HepG2 (cell line): Measurements from ENCODE around the gene MYO3B. TPM values are rescaled to one million over a fixed set of nuclear protein-coding genes. Genes with fewer than 3 reads are reported as not detected.

ENCODE experiments used
- ATAC-seq: fragments of 200-7000 bp; cut with Tn5 transposase; 3 replicates; pipeline ENCODE4 v1.9.1; 2020; ENCODE audit warnings: mild to moderate bottlenecking, moderate library complexity
- BruUV-seq: library from RNA; stranded (reverse); fragments of 400-500 nt; replicated peaks from 2 replicates; lab custom pipeline; 2021; lab: Mats Ljungman, UMichigan
- CTCF ChIA-PET: fragments of 300-600 bp; formaldehyde crosslinking; extraction: SDS; loops from one replicate; lab custom pipeline; 2021; ENCODE audit warnings: low total read pairs, inconsistent platforms, low intra/inter-chr PET ratio; lab: Yijun Ruan, JAX
- POLR2A ChIA-PET: fragments of 350-600 bp; sonication (Branson Sonifier 250); formaldehyde crosslinking; loops from one replicate; lab custom pipeline; 2020; ENCODE audit warnings: antibody characterized with exemption, inconsistent platforms; lab: Yijun Ruan, JAX
- DNase-seq: peaks from one replicate; pipeline ENCODE4 v3.0.0-alpha.2; 2015; ENCODE audit warnings: low spot score
- FAIRE-seq: peaks from 3 replicates; lab custom pipeline; 2011; peaks lifted over from hg19 to GRCh38; lab: Jason Lieb, UNC
- H2AFZ ChIP-seq: one replicate; pipeline ENCODE4 v1.6.1; 2011; ENCODE audit warnings: low read length, inconsistent platforms
- H3K27ac ChIP-seq: fragments of 300-600 bp; 3 replicates; pipeline ENCODE4 v1.8.0; 2011; ENCODE audit warnings: mixed run types, mild to moderate bottlenecking, mixed read lengths, low read length, inconsistent platforms; ENCODE audit not compliant: insufficient read depth; ENCODE audit errors: extremely low read length
- H3K27me3 ChIP-seq, 2 experiments: fragments of 200-600 bp in 1 of 2; 2 replicates in 1 of 2; 3 replicates in 1 of 2; pipeline versions ENCODE4 v1.6.0 to v1.8.0; 2011; ENCODE audit warnings: low read length in 2 of 2, mild to moderate bottlenecking in 2 of 2, moderate library complexity in 2 of 2, inconsistent platforms in 1 of 2; ENCODE audit not compliant: insufficient read depth in 2 of 2, control insufficient read depth in 1 of 2
- H3K36me3 ChIP-seq, 2 experiments: fragments of 200-600 bp in 1 of 2; replicated peaks in 1 of 2; 2 replicates in 1 of 2; 3 replicates in 1 of 2; pipeline versions ENCODE4 v1.5.1 to v1.8.0; 2011; ENCODE audit warnings: low read length in 2 of 2, inconsistent platforms in 1 of 2; ENCODE audit not compliant: insufficient read depth in 2 of 2, control insufficient read depth in 1 of 2
- H3K4me1 ChIP-seq: 2 replicates; pipeline ENCODE4 v1.5.1; 2012; ENCODE audit warnings: low read length, inconsistent platforms; ENCODE audit not compliant: insufficient read depth
- H3K4me2 ChIP-seq: 2 replicates; pipeline ENCODE4 v1.6.0; 2011; ENCODE audit warnings: low read depth, low read length, inconsistent platforms
- H3K4me3 ChIP-seq, 3 experiments: fragments of 200-600 bp in 1 of 3; sonication (generic), shearing (Covaris generic) in 1 of 3; replicated peaks in 1 of 3; 2 replicates each; pipeline ENCODE4 v1.5.1; 2011 to 2016; ENCODE audit warnings: low read length in 3 of 3, inconsistent platforms in 2 of 3, low read depth in 2 of 3, mild to moderate bottlenecking in 2 of 3, control low read depth in 1 of 3, mixed read lengths in 1 of 3; ENCODE audit not compliant: insufficient read depth in 1 of 3
- H3K79me2 ChIP-seq: one replicate; pipeline ENCODE4 v1.6.1; 2011; ENCODE audit warnings: low read length, inconsistent platforms; ENCODE audit not compliant: insufficient read depth
- H3K9ac ChIP-seq: 2 replicates; pipeline ENCODE4 v1.6.0; 2011; ENCODE audit warnings: mild to moderate bottlenecking, low read depth, low read length, inconsistent platforms; ENCODE audit not compliant: insufficient read depth
- H3K9me3 ChIP-seq: 2 replicates; pipeline ENCODE4 v1.5.1; 2012; ENCODE audit warnings: mild to moderate bottlenecking, low read length
- H4K20me1 ChIP-seq: 2 replicates; pipeline ENCODE4 v1.6.0; 2011; ENCODE audit warnings: inconsistent platforms, mild to moderate bottlenecking, low read length, moderate library complexity; ENCODE audit not compliant: insufficient read depth
- HHEX ChIP-seq: IDR thresholded peaks from 2 replicates; pipeline ENCODE4 v1.6.1; 2016; ENCODE audit warnings: control low read depth
- HMG20B ChIP-seq: conservative IDR thresholded peaks from 2 replicates; pipeline ENCODE4 v1.6.1; 2016; ENCODE audit warnings: missing genetic modification reagents, missing compliant biosample characterization
- ZFP36L2 ChIP-seq: sonication (generic); formaldehyde crosslinking; IDR thresholded peaks from 2 replicates; pipeline ENCODE4 v1.4.0; 2020; ENCODE audit warnings: missing genetic modification reagents
- ZMYM2 ChIP-seq: sonication (generic); formaldehyde crosslinking; IDR thresholded peaks from 2 replicates; pipeline ENCODE4 v1.8.0; 2022; ENCODE audit warnings: mild to moderate bottlenecking, missing genetic modification reagents
- ZNF121 ChIP-seq: sonication (generic); formaldehyde crosslinking; IDR thresholded peaks from 2 replicates; pipeline ENCODE4 v1.5.0; 2020; ENCODE audit warnings: mild to moderate bottlenecking, missing genetic modification reagents
- ZNF143 ChIP-seq: sonication (generic); formaldehyde crosslinking; IDR thresholded peaks from 2 replicates; pipeline ENCODE4 v1.4.0; 2020; ENCODE audit warnings: missing genetic modification reagents
- ZNF225 ChIP-seq: sonication (generic); formaldehyde crosslinking; IDR thresholded peaks from 2 replicates; pipeline ENCODE4 v1.4.0; 2020; ENCODE audit warnings: mild to moderate bottlenecking, missing genetic modification reagents
- ZNF790 ChIP-seq: sonication (generic); formaldehyde crosslinking; IDR thresholded peaks from 2 replicates; pipeline ENCODE4 v1.8.0; 2022; ENCODE audit warnings: missing genetic modification reagents, mild to moderate bottlenecking, borderline replicate concordance
- ZNF816 ChIP-seq: sonication (generic); formaldehyde crosslinking; IDR thresholded peaks from 2 replicates; pipeline ENCODE4 v1.8.0; 2022; ENCODE audit warnings: missing genetic modification reagents, mild to moderate bottlenecking, borderline replicate concordance
- WGBS: methylation state at CpG from one replicate; pipeline ENCODE4 v1.1.6; 2017; ENCODE audit warnings: low lambda C conversion rate; 5-methylcytosine and 5-hydroxymethylcytosine counted together
- in situ Hi-C: cut with HindIII; loops from 2 replicates; pipeline ENCODE4 v1.10.0; 2017; ENCODE audit warnings: low pct_unique_long_range_greater_than_20kb; ENCODE audit not compliant: extremely low pct_ligation_motif_present
- intact Hi-C: fragments of 100-400 bp; cut with micrococcal nuclease; formaldehyde crosslinking; loops from one replicate; pipeline ENCODE4 v1.10.0; 2022; ENCODE audit not compliant: unreplicated experiment
- polyA plus RNA-seq, 8 experiments: library from polyadenylated mRNA; depleted of rRNA in 3 of 8; stranded (reverse) in 7 of 8; unstranded in 1 of 8; fragments of >200 nt; fragmentation: Illumina TruSeq in 4 of 8; extraction: Trizol in 4 of 8; gene quantifications; 2 replicates each; pipeline versions ENCODE4 v1.2.1 to v1.2.3, GENCODE V29; 2011 to 2016; ENCODE audit warnings: low read depth in 4 of 8, missing spikeins in 1 of 8, mixed read lengths in 1 of 8; ENCODE audit not compliant: insufficient read depth in 1 of 8
- total RNA-seq, 5 experiments: library from RNA; depleted of rRNA; stranded (reverse); fragments of >200 nt; fragmentation: Illumina TruSeq; extraction: Trizol; gene quantifications; 2 replicates each; pipeline ENCODE4 v1.2.3, GENCODE V29; 2016; ENCODE audit warnings: low read depth in 1 of 5

Gene MYO3B
- total and polyA plus RNA-seq, 2 of the 13 experiments (the other 11 are each of a cell fraction or from before 2014, with no cell fraction given) = 0.01 TPM; not detected in 1

DNA sequence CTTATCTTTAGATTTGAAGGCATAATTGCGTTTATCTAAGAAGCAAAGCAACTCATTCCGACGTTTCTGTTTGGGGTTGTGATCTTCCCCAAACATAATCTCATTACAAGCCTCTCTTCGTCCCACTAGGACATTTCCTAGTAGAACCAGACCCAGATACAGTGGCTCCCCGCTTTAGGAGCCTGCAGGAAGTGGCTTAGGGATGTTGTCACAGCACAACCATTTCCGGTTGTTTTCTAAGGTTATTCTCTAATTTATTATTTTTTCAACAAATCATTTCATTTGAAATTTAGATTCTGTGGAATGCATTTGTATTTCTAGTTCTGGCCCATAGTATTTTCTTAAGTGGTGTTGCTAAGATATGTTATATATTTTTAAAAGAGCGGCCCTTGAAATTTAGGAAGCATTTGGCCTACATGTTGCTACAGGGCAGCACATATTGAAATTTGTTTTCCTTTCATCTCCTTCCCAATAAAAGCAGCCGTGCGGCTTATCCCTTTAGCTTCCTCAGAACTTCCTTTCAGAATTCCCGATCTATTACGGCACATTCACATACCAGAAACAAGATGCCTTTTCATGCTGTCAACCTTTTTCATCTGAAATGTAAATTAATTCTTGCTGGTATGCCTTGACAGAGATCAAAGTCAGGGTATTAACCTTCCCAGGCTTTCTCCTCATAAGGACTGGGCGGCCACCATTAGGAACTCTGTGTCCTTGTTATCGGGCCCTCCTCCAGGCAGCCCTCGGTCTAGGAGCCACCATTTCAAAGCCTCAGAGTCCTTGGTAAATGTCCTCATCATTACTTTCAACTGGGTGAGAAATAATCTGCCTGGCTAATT, 326.2 kb downstream of the MYO3B start:
- H3K4me3 ChIP-seq = no peak overlapping the region; a peak in 1 of 6 replicates
- CTCF ChIA-PET = no interaction called here
- intact Hi-C loops = no loop called here
- no peak overlapping the region for H3K27ac ChIP-seq
- POLR2A ChIA-PET = no interaction called here
- no peak overlapping the region for H2AFZ ChIP-seq
- no peaks in the 10 kb centered on the region for H3K36me3 ChIP-seq
- 56% methylated on average over 14 of the region's 14 CpGs for WGBS
- H3K4me2 ChIP-seq = peak overlapping the region; percentile 18; the same call in 1 of the 2 replicates
- DNase-seq = no peak
- no peak for ATAC-seq
- in situ Hi-C loops = no loop called here
- no peaks in the 10 kb centered on the region for H3K9me3 ChIP-seq
- FAIRE-seq = no peak
- TF ChIP-seq ZNF225 (CRISPR knock-in tag) = no peak
- 0 out of 2 replicates have a peak, but pooled peaks have one; percentile 41 for TF ChIP-seq ZNF816 (CRISPR knock-in tag)
- H3K9ac ChIP-seq = no peak overlapping the region
- BruUV-seq = no TSS peak
- peaks cover 48% of the 10 kb centered on the region for H3K4me1 ChIP-seq
- H4K20me1 ChIP-seq = no peaks in the 10 kb centered on the region
- peaks cover 0 to 59% of the 10 kb centered on the region in 2 experiments; a peak in 3 of 5 replicates for H3K27me3 ChIP-seq
- no peaks in the 10 kb centered on the region for H3K79me2 ChIP-seq

DNA sequence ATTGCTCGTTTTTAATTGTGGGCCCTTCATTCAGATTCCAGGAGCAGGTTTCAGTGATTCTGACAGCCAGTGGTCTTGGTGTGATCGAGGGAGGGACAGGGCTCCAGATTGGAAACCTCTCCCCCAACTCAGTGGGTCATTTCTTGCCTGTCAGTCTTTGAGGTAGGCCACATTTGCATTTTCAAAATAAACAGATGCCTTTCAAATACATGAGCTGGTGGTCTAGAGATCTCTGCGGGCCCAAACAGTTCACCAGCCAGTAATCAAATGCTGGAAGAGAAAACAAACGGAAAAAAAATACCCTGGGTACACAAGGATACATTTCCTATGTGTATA, 326.8 kb downstream of the MYO3B start:
- TF ChIP-seq ZNF121 (CRISPR knock-in tag) (no peak), ZMYM2 (no peak), HHEX (CRISPR knock-in tag) (no peak), ZNF790 (CRISPR knock-in tag) (no peak), HMG20B (CRISPR knock-in tag) (no peak), ZNF143 (CRISPR knock-in tag) (no peak), ZFP36L2 (no peak)
- ATAC-seq (no peak), DNase-seq (peak; percentile 14), FAIRE-seq (no peak)
- CTCF ChIA-PET = no interaction called here
- no TSS peak for BruUV-seq
- H2AFZ ChIP-seq = no peak overlapping the region
- H3K4me3 ChIP-seq = peak overlapping the region in 1 of 3 experiments; percentile 5; a peak in 1 of 6 replicates
- H3K4me2 ChIP-seq = peak overlapping the region; percentile 18; the same call in 1 of the 2 replicates
- peaks cover 48% of the 10 kb centered on the region for H3K4me1 ChIP-seq
- H3K9me3 ChIP-seq = no peaks in the 10 kb centered on the region
- intact Hi-C loops = no loop called here
- H4K20me1 ChIP-seq = no peaks in the 10 kb centered on the region
- no peak overlapping the region for H3K9ac ChIP-seq
- H3K36me3 ChIP-seq = no peaks in the 10 kb centered on the region
- H3K79me2 ChIP-seq = no peaks in the 10 kb centered on the region
- peaks cover 0 to 58% of the 10 kb centered on the region in 2 experiments; a peak in 3 of 5 replicates for H3K27me3 ChIP-seq
- POLR2A ChIA-PET = no interaction called here
- 13% methylated on average over 4 of the region's 4 CpGs for WGBS
- H3K27ac ChIP-seq = no peak overlapping the region
- in situ Hi-C loops = no loop called here
